K562 (cell line): ENCODE results near the gene PRLH. TPM values are rescaled to one million over a fixed set of nuclear protein-coding genes. Genes with fewer than 3 reads are reported as not detected.

Source experiments
- ATAC-seq: fragments of 200-7000 bp; cut with Tn5 transposase; 3 replicates; pipeline ENCODE4 v1.9.1; 2020; ENCODE audit warnings: moderate library complexity
- BruUV-seq: library from RNA; stranded (reverse); fragments of 400-500 nt; replicated peaks from 2 replicates; lab custom pipeline; 2021; lab: Mats Ljungman, UMichigan
- CTCF ChIA-PET: fragments of 300-600 bp; formaldehyde crosslinking; extraction: SDS; loops from one replicate; lab custom pipeline; 2021; ENCODE audit warnings: low intra/inter-chr PET ratio; lab: Yijun Ruan, JAX
- POLR2A ChIA-PET: fragments of 300-600, 350-650 bp; sonication (Branson Sonifier 250); formaldehyde crosslinking; extraction: SDS; loops from one replicate; lab custom pipeline; 2021; ENCODE audit warnings: antibody characterized with exemption, inconsistent platforms; lab: Yijun Ruan, JAX
- DNase-seq, 4 experiments: peaks; one replicate each; pipeline versions ENCODE4 v3.0.0 to v3.0.0-alpha.2; 2011 to 2018; ENCODE audit warnings: low spot score in 3 of 4, mixed read lengths in 3 of 4; ENCODE audit errors: extremely low read depth in 1 of 4
- FAIRE-seq: peaks from 2 replicates; lab custom pipeline; 2011; peaks lifted over from hg19 to GRCh38; lab: Jason Lieb, UNC
- H2AFZ ChIP-seq: 2 replicates; pipeline ENCODE4 v1.6.0; 2011; ENCODE audit warnings: low read depth, low read length, control low read depth, inconsistent platforms
- H3K27ac ChIP-seq: fragments of 200-600 bp; 3 replicates; pipeline ENCODE4 v1.8.0; 2011; ENCODE audit warnings: low read depth, mild to moderate bottlenecking, control low read depth, inconsistent platforms, low read length, moderate library complexity, mixed read lengths; ENCODE audit errors: extremely low read depth
- H3K27me3 ChIP-seq, 2 experiments: fragments of 300-600 bp in 1 of 2; 2 replicates in 1 of 2; 3 replicates in 1 of 2; pipeline versions ENCODE4 v1.6.0 to v1.8.0; 2011; ENCODE audit warnings: inconsistent platforms in 2 of 2, low read length in 2 of 2, mild to moderate bottlenecking in 1 of 2, mixed read lengths in 1 of 2, moderate library complexity in 1 of 2; ENCODE audit not compliant: control insufficient read depth in 2 of 2, insufficient read depth in 2 of 2
- H3K36me3 ChIP-seq: fragments of 300-600 bp; 3 replicates; pipeline ENCODE4 v1.8.0; 2011; ENCODE audit warnings: mild to moderate bottlenecking, low read length, inconsistent platforms; ENCODE audit not compliant: control insufficient read depth, insufficient read depth
- H3K4me1 ChIP-seq, 2 experiments: fragments of 200-600 bp in 1 of 2; replicated peaks in 1 of 2; 2 replicates in 1 of 2; 3 replicates in 1 of 2; pipeline versions ENCODE4 v1.5.1 to v1.8.0; 2011; ENCODE audit warnings: inconsistent platforms in 2 of 2, low read length in 2 of 2, mild to moderate bottlenecking in 1 of 2, mixed read lengths in 1 of 2, moderate library complexity in 1 of 2; ENCODE audit not compliant: control insufficient read depth in 2 of 2, insufficient read depth in 2 of 2
- H3K4me2 ChIP-seq: 2 replicates; pipeline ENCODE4 v1.6.1; 2011; ENCODE audit warnings: low read length, control low read depth, inconsistent platforms, mixed read lengths; ENCODE audit not compliant: insufficient read depth
- H3K4me3 ChIP-seq: fragments of 200-600 bp; sonication (generic), shearing (Covaris generic); 2 replicates; pipeline ENCODE4 v1.5.1; 2016; ENCODE audit warnings: control low read depth, inconsistent platforms
- H3K79me2 ChIP-seq: fragments of 200-600 bp; 3 replicates; pipeline ENCODE4 v1.8.0; 2011; ENCODE audit warnings: low read length, inconsistent platforms; ENCODE audit not compliant: control insufficient read depth, insufficient read depth
- H3K9ac ChIP-seq, 2 experiments: 2 replicates each; pipeline versions ENCODE4 v1.6.0 to v1.6.1; 2011; ENCODE audit warnings: low read depth in 2 of 2, low read length in 2 of 2, control low read depth in 1 of 2, inconsistent platforms in 1 of 2, mild to moderate bottlenecking in 1 of 2, mixed read lengths in 1 of 2; ENCODE audit not compliant: insufficient read depth in 1 of 2
- H3K9me1 ChIP-seq: one replicate; pipeline ENCODE4 v1.6.0; 2011; ENCODE audit warnings: inconsistent platforms, mild to moderate bottlenecking, low read length, moderate library complexity; ENCODE audit not compliant: control insufficient read depth, insufficient read depth
- H3K9me3 ChIP-seq: replicated peaks from 2 replicates; pipeline ENCODE4 v1.5.1; 2011; ENCODE audit warnings: low read depth, low read length, inconsistent platforms; ENCODE audit not compliant: control insufficient read depth, insufficient read depth
- H4K20me1 ChIP-seq: replicated peaks from 2 replicates; pipeline ENCODE4 v1.6.1; 2011; ENCODE audit warnings: low read length, inconsistent platforms, mixed read lengths; ENCODE audit not compliant: control insufficient read depth, insufficient read depth
- NCOA2 ChIP-seq, 2 experiments: fragments of 450-650 bp; IDR thresholded peaks; 2 replicates each; pipeline ENCODE4 v1.6.1; 2018; ENCODE audit warnings: mild to moderate bottlenecking in 2 of 2, moderate library complexity in 1 of 2; ENCODE audit not compliant: partially characterized antibody in 2 of 2
- NCOR1 ChIP-seq: fragments of 450-650 bp; IDR thresholded peaks from 2 replicates; pipeline ENCODE4 v1.6.1; 2016; ENCODE audit warnings: mild to moderate bottlenecking, moderate library complexity
- PURB ChIP-seq: sonication (generic); formaldehyde crosslinking; IDR thresholded peaks from 2 replicates; pipeline ENCODE4 v1.9.0; 2021; ENCODE audit warnings: low read depth, mild to moderate bottlenecking, missing genetic modification reagents
- RBBP5 ChIP-seq: fragments of 200-600 bp; sonication (generic); IDR thresholded peaks from 2 replicates; pipeline ENCODE4 v1.6.1; 2012; ENCODE audit warnings: borderline replicate concordance, mild to moderate bottlenecking, low read length, control low read depth, inconsistent platforms; ENCODE audit not compliant: insufficient read depth, poor library complexity, severe bottlenecking
- RFX7 ChIP-seq: fragments of 250-450 bp; sonication (Bioruptor Pico); IDR thresholded peaks from 2 replicates; pipeline ENCODE4 v1.5.1; 2021; ENCODE audit warnings: mild to moderate bottlenecking
- TEAD4 ChIP-seq, 2 experiments: sonication (generic) in 1 of 2; formaldehyde crosslinking in 1 of 2; IDR thresholded peaks; 2 replicates each; pipeline versions ENCODE4 v1.6.1 to v1.8.0; 2012 to 2022; ENCODE audit warnings: borderline replicate concordance in 1 of 2, inconsistent platforms in 1 of 2, low read length in 1 of 2, mild to moderate bottlenecking in 1 of 2, missing genetic modification reagents in 1 of 2
- ZNF23 ChIP-seq: fragments of 250-450 bp; sonication (Bioruptor Pico); IDR thresholded peaks from 2 replicates; pipeline ENCODE4 v1.4.0; 2020; ENCODE audit warnings: mild to moderate bottlenecking
- WGBS: fragments of 100-300 bp; shearing (Covaris generic); methylation state at CpG from one replicate; pipeline ENCODE4 v1.1.6; 2016; ENCODE audit warnings: low coverage, mixed read lengths; ENCODE audit not compliant: insufficient coverage; ENCODE audit errors: missing lambda C conversion rate; 5-methylcytosine and 5-hydroxymethylcytosine counted together
- in situ Hi-C: fragments of 300-500 bp; cut with MboI; formaldehyde crosslinking; loops from 4 replicates; pipeline ENCODE4 v1.15.0; 2018; ENCODE audit warnings: inconsistent platforms, mixed read lengths
- intact Hi-C: fragments of 100-400 bp; cut with micrococcal nuclease; formaldehyde crosslinking; loops from 2 replicates; pipeline ENCODE4 v1.14.2; 2022
- polyA plus RNA-seq, 8 experiments: library from polyadenylated mRNA; depleted of rRNA in 4 of 8; stranded (reverse) in 5 of 8; unstranded in 3 of 8; fragments of >200 nt; fragmentation: Nextera tagmentation in 2 of 8; fragmentation: Illumina TruSeq in 1 of 8; extraction: Ambion mirVana in 2 of 8; extraction: Trizol in 1 of 8; gene quantifications; 2 replicates each; pipeline versions ENCODE4 v1.2.1 to v1.2.3, GENCODE V29; 2011 to 2014; ENCODE audit warnings: inconsistent platforms in 1 of 8, missing spikeins in 1 of 8
- small RNA-seq: library from RNA; depleted of rRNA; stranded (forward); fragments of <200 nt; gene quantifications from one replicate; pipeline ENCODE3, GENCODE V24; 2014
- total RNA-seq, 7 experiments: library from RNA; depleted of rRNA in 6 of 7; stranded (reverse); fragments of >200 nt in 6 of 7; fragmentation: Illumina TruSeq in 2 of 7; extraction: Trizol in 2 of 7; gene quantifications; 2 replicates each; pipeline versions ENCODE4 v1.2.1 to v1.2.3, GENCODE V29; 2011 to 2021; ENCODE audit warnings: low replicate concordance in 1 of 7

The PRLH gene
- total and polyA plus RNA-seq, 9 of the 15 experiments (the other 6 are each of a cell fraction or from before 2014, with no cell fraction given) = not detected

DNA sequence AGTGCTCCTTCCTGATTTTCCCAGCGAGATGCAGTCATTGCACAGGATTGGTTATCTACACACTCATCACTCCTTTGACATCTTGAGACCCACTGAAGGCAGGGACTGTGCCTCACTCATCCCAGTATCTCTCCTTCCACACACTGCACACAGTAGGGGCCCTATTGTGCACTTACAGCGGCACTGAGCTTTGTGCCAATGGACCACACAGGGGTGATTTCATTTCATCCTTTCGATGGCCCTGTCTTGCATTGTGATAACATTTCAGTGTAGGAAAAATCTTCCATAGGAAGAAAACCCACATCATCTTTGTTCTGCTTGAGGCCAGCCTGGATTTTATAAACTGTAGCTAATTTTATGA lies 50.0 kb downstream of the PRLH start:
- Histone ChIP-seq H4K20me1 (no peaks in the 10 kb centered on the region), H3K4me2 (no peak overlapping the region), H3K79me2 (no peaks in the 10 kb centered on the region), H3K27me3 (peaks cover 0 to 25% of the 10 kb centered on the region in 2 experiments; a peak in 3 of 5 replicates), H3K4me1 (no peaks in the 10 kb centered on the region), H3K27ac (no peak overlapping the region), H3K4me3 (no peak overlapping the region), H3K36me3 (no peaks in the 10 kb centered on the region), H3K9ac (no peak overlapping the region), H2AFZ (no peak overlapping the region), H3K9me1 (no peaks in the 10 kb centered on the region), H3K9me3 (no peaks in the 10 kb centered on the region)
- WGBS = 0% methylated on average over 3 of the region's 3 CpGs
- ATAC-seq (no peak), FAIRE-seq (no peak), DNase-seq (no peak)
- no TSS peak for BruUV-seq
- intact Hi-C loops = no loop called here
- CTCF ChIA-PET = no interaction called here
- POLR2A ChIA-PET = no interaction called here
- in situ Hi-C loops = no loop called here
- TF ChIP-seq NCOR1 (no peak), RBBP5 (no peak), ZNF23 (no peak), PURB (CRISPR knock-in tag) (no peak), TEAD4 (IDR thresholded peaks at IDR 0.05; ENCODE audit: low read length) (no peak), TEAD4 (CRISPR knock-in tag; IDR thresholded peaks at IDR 0.05; ENCODE audit: borderline replicate concordance) (no peak), NCOA2 (IDR thresholded peaks at IDR 0.05; ENCODE audit: partially characterized antibody in 2 of 2) (no peak), RFX7 (CRISPR knock-in tag) (no peak)

Small RNA genes within 50 kb of the gene (small RNA-seq; reads per million reads assigned to genes)
- not detected for gene RNU6-1140P

Other genes starting within 250 kb of the PRLH start
- 1.5 and 2.1 TPM in 2 replicates for gene COL6A3, start 152.4 kb upstream of the PRLH start, total RNA-seq (2014; rRNA removed)
- 1.6 TPM in 2 replicates for gene COL6A3, start 152.4 kb upstream of the PRLH start, total RNA-seq (2014; rRNA removed; fragmentation: Illumina TruSeq; extraction: Trizol)
- 2.0 and 2.5 TPM in 2 replicates for gene COL6A3, start 152.4 kb upstream of the PRLH start, total RNA-seq (2015; rRNA removed; fragmentation: Illumina TruSeq; extraction: Trizol)
- gene COL6A3, start 152.4 kb upstream of the PRLH start, total RNA-seq (2021) = 4.1 and 4.3 TPM in 2 replicates
- 0.07 and 0.11 TPM in 2 replicates for gene COL6A3, start 152.4 kb upstream of the PRLH start, polyA plus RNA-seq (2011; rRNA removed)
- 2.7 and 2.9 TPM in 2 replicates for gene COL6A3, start 152.4 kb upstream of the PRLH start, polyA plus RNA-seq (2014; fragmentation: Illumina TruSeq; extraction: Trizol)
- gene COL6A3, start 152.4 kb upstream of the PRLH start, polyA plus RNA-seq (2014; fragmentation: Nextera tagmentation; extraction: Ambion mirVana) = under 1 TPM; 0.39 to 0.48 TPM
- gene COL6A3, start 152.4 kb upstream of the PRLH start, polyA plus RNA-seq (2014; rRNA removed) = 1.1 and 2.7 TPM in 2 replicates
- gene MLPH, start 79.3 kb upstream of the PRLH start, total RNA-seq (2014; rRNA removed) = not detected in 2 replicates
- not detected in 2 replicates for gene MLPH, start 79.3 kb upstream of the PRLH start, total RNA-seq (2014; rRNA removed; fragmentation: Illumina TruSeq; extraction: Trizol)
- not detected in 2 replicates for gene MLPH, start 79.3 kb upstream of the PRLH start, total RNA-seq (2015; rRNA removed; fragmentation: Illumina TruSeq; extraction: Trizol)
- gene MLPH, start 79.3 kb upstream of the PRLH start, total RNA-seq (2021) = 0.22 and 0.65 TPM in 2 replicates
- not detected in 2 replicates for gene MLPH, start 79.3 kb upstream of the PRLH start, polyA plus RNA-seq (2011; rRNA removed)
- not detected in 2 replicates for gene MLPH, start 79.3 kb upstream of the PRLH start, polyA plus RNA-seq (2014; fragmentation: Illumina TruSeq; extraction: Trizol)
- gene MLPH, start 79.3 kb upstream of the PRLH start, polyA plus RNA-seq (2014; fragmentation: Nextera tagmentation; extraction: Ambion mirVana) = not detected
- gene MLPH, start 79.3 kb upstream of the PRLH start, polyA plus RNA-seq (2014; rRNA removed) = not detected in 2 replicates
- not detected in 2 replicates for gene RAB17, start 24.2 kb downstream of the PRLH start, total RNA-seq (2014; rRNA removed)
- not detected in 2 replicates for gene RAB17, start 24.2 kb downstream of the PRLH start, total RNA-seq (2014; rRNA removed; fragmentation: Illumina TruSeq; extraction: Trizol)
- not detected in 2 replicates for gene RAB17, start 24.2 kb downstream of the PRLH start, total RNA-seq (2015; rRNA removed; fragmentation: Illumina TruSeq; extraction: Trizol)
- gene RAB17, start 24.2 kb downstream of the PRLH start, total RNA-seq (2021) = 0.13 and 0.16 TPM in 2 replicates
- gene RAB17, start 24.2 kb downstream of the PRLH start, polyA plus RNA-seq (2011; rRNA removed) = not detected in 2 replicates
- gene RAB17, start 24.2 kb downstream of the PRLH start, polyA plus RNA-seq (2014; fragmentation: Illumina TruSeq; extraction: Trizol) = not detected in 2 replicates
- not detected for gene RAB17, start 24.2 kb downstream of the PRLH start, polyA plus RNA-seq (2014; fragmentation: Nextera tagmentation; extraction: Ambion mirVana)
- not detected in 2 replicates for gene RAB17, start 24.2 kb downstream of the PRLH start, polyA plus RNA-seq (2014; rRNA removed)
- gene LRRFIP1, start 61.0 kb downstream of the PRLH start, total RNA-seq (2014; rRNA removed) = 31.6 and 32.2 TPM in 2 replicates
- 33.1 and 38.9 TPM in 2 replicates for gene LRRFIP1, start 61.0 kb downstream of the PRLH start, total RNA-seq (2014; rRNA removed; fragmentation: Illumina TruSeq; extraction: Trizol)
- gene LRRFIP1, start 61.0 kb downstream of the PRLH start, total RNA-seq (2015; rRNA removed; fragmentation: Illumina TruSeq; extraction: Trizol) = 25.5 and 28.1 TPM in 2 replicates
- 31.3 and 31.4 TPM in 2 replicates for gene LRRFIP1, start 61.0 kb downstream of the PRLH start, total RNA-seq (2021)
- gene LRRFIP1, start 61.0 kb downstream of the PRLH start, polyA plus RNA-seq (2011; rRNA removed) = 18.3 and 26.8 TPM in 2 replicates
- 41.9 and 45.2 TPM in 2 replicates for gene LRRFIP1, start 61.0 kb downstream of the PRLH start, polyA plus RNA-seq (2014; fragmentation: Illumina TruSeq; extraction: Trizol)
- 10 to 100 TPM; 13.1 to 13.8 TPM for gene LRRFIP1, start 61.0 kb downstream of the PRLH start, polyA plus RNA-seq (2014; fragmentation: Nextera tagmentation; extraction: Ambion mirVana)
- 35.6 and 39.5 TPM in 2 replicates for gene LRRFIP1, start 61.0 kb downstream of the PRLH start, polyA plus RNA-seq (2014; rRNA removed)
- 0.09 and 0.12 TPM in 2 replicates for gene RBM44, start 232.2 kb downstream of the PRLH start, total RNA-seq (2014; rRNA removed)
- gene RBM44, start 232.2 kb downstream of the PRLH start, total RNA-seq (2014; rRNA removed; fragmentation: Illumina TruSeq; extraction: Trizol) = 0.13 and 0.15 TPM in 2 replicates
- 0.18 and 0.19 TPM in 2 replicates for gene RBM44, start 232.2 kb downstream of the PRLH start, total RNA-seq (2015; rRNA removed; fragmentation: Illumina TruSeq; extraction: Trizol)
- gene RBM44, start 232.2 kb downstream of the PRLH start, total RNA-seq (2021) = 0.04 and 0.07 TPM in 2 replicates
- 0.13 and 0.31 TPM in 2 replicates for gene RBM44, start 232.2 kb downstream of the PRLH start, polyA plus RNA-seq (2011; rRNA removed)
- 0.11 and 0.18 TPM in 2 replicates for gene RBM44, start 232.2 kb downstream of the PRLH start, polyA plus RNA-seq (2014; fragmentation: Illumina TruSeq; extraction: Trizol)
- gene RBM44, start 232.2 kb downstream of the PRLH start, polyA plus RNA-seq (2014; fragmentation: Nextera tagmentation; extraction: Ambion mirVana) = under 1 TPM; 0.04 to 0.07 TPM
- gene RBM44, start 232.2 kb downstream of the PRLH start, polyA plus RNA-seq (2014; rRNA removed) = 0.20 and 0.25 TPM in 2 replicates